Neural progenitor cell (in vitro differentiated cells): ENCODE results near the gene LAMTOR5.

Experiments used
- CTCF ChIP-seq: fragments of 200-600 bp; sonication (generic); IDR thresholded peaks from 2 replicates; pipeline ENCODE4 v1.5.1; 2017; ENCODE audit warnings: antibody characterized with exemption, mild to moderate bottlenecking
- EZH2 ChIP-seq: fragments of 200-600 bp; sonication (generic); IDR thresholded peaks from 2 replicates; pipeline ENCODE4 v1.6.1; 2017; ENCODE audit warnings: antibody characterized with exemption, mild to moderate bottlenecking, moderate library complexity

GRCh38 chr1:110412576-110412975, 5.1 kb upstream of the LAMTOR5 start:
- peak; percentile 86 for TF ChIP-seq CTCF
- no peak for TF ChIP-seq EZH2
